GM21423 (cell line): ENCODE data around the gene RUSF1.
A peak's percentile ranks its signal among the peaks of the same experiment; 100 is the strongest.
"Not testable (repeated sequence)": the region's sequence is repeated elsewhere in the genome, so short reads cannot be mapped to it uniquely, and the experiment has no call there.

ENCODE experiments used
- ATAC-seq: cut with Tn5 transposase; IDR thresholded peaks from one replicate; pipeline ENCODE4 v1.9.1; 2021; ENCODE audit warnings: mild to moderate bottlenecking, moderate library complexity; ENCODE audit not compliant: unreplicated experiment

RUSF1 gene

GRCh38 chr16:31517800-31518402 is 9.7 kb upstream of the RUSF1 start:
- ATAC-seq: no peak

GRCh38 chr16:31513884-31514283 is 5.7 kb upstream of the RUSF1 start:
- ATAC-seq: no peak

DNA sequence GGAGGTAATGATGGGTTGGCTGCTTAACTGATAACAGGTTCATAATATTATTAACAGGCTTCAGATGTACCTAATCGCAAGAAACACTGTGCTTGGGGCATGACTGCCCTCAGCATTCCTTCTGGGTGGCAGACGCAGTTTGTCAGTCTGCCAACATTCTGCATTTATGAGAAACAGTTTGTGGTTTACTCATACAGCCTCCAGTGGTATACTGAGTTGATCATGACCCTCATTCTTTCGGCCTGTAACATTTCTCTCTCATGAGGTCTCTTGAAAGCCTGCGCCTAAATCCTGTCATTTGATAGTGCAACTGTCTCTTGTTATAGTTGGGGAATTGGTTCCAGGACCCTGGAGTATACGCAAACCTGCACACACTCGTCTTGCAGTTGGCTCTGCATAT is 4.9 kb upstream of the RUSF1 start:
- ATAC-seq: no peak

DNA sequence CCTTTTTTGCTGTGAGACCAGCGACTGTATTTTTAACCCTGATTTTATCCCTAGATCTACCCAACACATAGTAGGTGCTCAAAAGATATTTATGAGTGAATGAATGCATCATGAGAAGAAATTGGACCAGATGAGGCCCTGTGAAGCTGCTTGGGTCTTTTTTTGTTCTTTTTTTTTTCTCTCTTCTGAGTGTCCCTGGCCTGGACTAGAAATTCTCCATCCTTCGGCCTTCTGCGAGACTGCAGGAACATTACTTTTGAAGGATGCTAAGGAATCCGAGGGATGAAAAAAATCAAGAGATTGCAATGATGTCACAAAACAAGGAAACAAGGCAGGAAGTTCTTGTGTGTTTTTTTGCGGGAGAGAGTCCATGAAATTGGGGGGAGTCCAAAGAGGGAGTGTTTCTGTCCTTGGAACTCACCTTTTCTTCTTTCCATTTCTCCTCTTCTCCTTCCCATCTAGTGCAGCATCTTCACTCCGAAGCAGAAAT is 560 bp upstream of the RUSF1 start:
- ATAC-seq: no peak

- no peak for ATAC-seq
Observed at GRCh38 chr16:31507617-31507928, 618 bp downstream of the RUSF1 start.

DNA sequence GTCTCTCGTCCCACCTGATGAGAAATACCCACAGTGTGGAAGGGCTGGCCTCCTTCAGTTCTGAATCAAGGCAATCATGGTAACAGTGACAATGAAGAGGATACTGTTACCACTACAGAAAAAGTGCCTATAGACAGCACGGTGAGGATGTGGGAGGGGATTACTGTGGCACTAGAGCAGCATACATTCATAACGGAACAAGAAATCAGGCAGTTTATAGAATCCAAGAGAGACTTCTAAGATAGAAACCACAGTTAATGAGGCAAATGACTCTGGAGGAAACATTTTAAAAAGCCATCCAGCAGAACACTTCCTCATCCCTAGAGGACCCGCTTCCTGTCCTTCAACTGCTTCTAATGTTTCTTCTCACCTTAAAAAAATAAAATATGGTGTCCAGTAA is 2.7 kb downstream of the RUSF1 start:
- peak; percentile 40 for ATAC-seq

- no peak for ATAC-seq
Observed at GRCh38 chr16:31504159-31504558, 4.0 kb downstream of the RUSF1 start.

- ATAC-seq: not testable (repeated sequence)
Observed at GRCh38 chr16:31503555-31503954, 4.6 kb downstream of the RUSF1 start.

- no peak for ATAC-seq
Observed at GRCh38 chr16:31502981-31503380, 5.2 kb downstream of the RUSF1 start.

DNA sequence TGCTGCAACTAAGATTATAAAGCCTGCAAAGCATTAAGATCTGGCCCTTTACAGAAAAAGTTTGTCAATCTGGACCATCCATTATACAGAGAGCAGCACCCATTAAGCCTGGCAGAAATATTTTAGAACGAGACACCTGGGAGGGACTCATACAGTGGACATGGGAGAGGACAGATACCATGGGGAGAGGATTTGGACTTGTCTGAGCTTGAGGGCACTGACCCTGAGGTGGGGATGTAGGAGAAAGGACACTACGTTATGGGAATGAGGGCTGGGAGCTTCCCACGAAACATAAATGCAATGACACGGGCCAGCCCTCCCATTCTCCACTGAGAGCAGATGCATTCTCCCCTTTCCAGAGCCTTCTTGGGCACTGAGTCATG is 6.2 kb downstream of the RUSF1 start:
- ATAC-seq: no peak

- no peak for ATAC-seq
Observed at GRCh38 chr16:31501226-31501965, 6.8 kb downstream of the RUSF1 start.

DNA sequence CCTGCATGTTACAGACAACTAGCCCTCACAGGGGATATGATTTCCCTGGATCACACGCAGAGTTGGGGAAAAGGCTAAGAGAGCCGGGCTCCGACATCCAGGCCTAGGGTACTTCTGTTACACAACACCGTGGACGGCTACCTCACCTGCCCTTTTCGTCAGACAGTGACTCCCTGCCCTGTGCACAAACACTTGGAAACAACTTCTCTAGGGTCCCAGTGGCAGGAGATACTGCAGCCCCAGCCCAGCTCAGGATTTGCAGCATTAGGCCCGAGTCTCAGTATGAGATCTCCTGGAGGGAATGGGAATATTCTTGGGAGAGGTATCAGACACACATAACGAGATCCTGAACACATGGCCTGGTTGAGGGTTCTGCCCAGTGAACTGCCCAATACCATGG is 8.3 kb downstream of the RUSF1 start:
- no peak for ATAC-seq

- ATAC-seq: no peak
Observed at GRCh38 chr16:31498493-31498892, 9.7 kb downstream of the RUSF1 start.

GRCh38 chr16:31496670-31497069 is 11.5 kb downstream of the RUSF1 start:
- no peak for ATAC-seq

GRCh38 chr16:31493506-31494125 is 14.6 kb downstream of the RUSF1 start:
- no peak for ATAC-seq

DNA sequence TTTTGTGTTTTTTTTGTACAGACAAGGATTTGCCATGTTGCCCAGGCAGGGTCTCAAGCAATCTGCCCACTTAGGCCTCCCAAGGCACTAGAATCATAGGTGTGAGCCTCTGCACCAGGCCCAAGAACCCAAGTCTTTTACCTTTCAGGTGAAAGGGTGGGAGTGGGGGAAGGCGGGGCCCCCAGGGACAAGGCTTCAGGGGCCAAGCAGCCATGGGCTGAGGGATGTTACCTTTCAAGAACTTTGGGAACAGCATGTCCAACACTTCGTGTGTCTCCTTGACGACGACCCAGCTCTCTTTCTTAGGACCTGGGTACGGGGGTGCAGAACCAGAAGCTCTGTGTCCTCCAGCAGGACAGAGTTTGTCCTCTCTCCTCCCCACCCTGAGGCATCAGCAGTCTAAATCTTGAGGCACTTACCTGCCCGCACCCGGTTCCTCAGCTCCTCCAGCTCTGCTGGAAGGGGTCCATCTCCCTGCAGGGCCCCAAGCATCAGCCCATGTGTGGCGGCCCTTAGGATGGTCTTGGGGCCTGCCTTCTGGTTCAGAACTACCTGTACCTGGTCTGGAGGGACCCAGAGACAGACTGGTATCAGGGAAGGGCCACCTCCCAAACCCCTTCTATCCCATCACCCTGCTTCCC is 16.3 kb downstream of the RUSF1 start:
- ATAC-seq: no peak

DNA sequence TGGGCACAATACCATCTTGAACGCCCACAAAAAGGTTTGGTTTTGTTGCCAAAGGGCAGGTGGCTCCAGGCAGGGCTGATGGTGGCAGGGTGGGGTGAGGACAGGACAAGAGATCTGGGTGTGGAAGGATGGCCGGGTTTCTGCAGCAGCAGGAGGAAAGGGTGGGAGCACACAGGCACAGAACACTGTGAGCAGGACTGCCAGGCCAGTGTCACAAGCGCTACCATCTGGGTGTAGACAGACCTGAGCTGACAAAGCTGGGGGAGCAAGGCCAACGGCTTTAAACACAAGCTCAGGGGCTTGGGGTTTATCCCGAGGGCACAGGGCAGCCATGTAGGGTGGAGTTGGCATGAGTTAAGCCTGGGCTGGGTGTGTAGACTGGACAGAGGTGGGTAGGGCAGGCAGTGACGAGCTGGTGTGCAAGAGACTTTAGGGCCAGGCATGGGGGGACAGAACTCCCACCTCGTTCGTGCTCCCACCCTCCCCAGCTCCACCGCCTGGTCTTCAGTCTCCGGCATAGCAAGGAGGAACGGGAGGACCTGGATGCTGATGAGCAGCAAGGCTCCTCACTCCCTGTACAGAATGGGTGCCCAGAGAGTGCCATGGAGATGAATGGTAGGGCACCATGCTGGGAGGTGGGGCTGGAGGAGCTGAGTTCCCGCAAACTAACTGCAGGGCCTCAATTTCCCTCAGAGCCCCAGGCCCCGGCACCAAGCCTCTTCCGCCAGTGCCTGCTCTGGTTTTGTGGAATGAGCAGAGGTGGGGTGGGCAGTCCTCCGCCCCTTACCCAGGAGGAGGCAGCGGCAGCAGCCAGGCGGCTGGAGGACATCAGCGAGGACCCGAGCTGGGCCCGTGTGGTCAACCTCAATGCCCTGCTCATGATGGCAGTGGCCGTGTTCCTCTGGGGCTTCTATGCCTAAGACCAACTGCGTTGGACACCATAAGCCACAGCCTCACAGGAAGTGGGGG is 18.3 kb downstream of the RUSF1 start:
- no peak for ATAC-seq

DNA sequence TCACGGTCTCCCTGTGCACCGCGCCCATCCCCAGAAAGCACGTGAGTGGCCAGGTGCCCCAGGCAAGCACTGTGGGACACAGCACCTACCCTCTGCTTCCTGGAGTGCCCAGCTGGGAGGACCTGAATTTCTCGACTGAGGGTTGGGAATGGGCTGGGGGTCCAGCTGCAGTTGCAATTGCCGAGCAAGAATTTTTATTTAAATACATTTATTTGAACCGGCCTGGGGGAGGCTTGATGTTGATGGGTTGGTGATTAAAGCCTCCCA is 19.0 kb downstream of the RUSF1 start:
- no peak for ATAC-seq

- no peak for ATAC-seq
Observed at GRCh38 chr16:31488468-31489297, 19.5 kb downstream of the RUSF1 start.
